SK-N-MC (cell line): ENCODE data around the gene AARS2.

Source experiments
- DNase-seq: peaks from one replicate; pipeline ENCODE4 v3.0.0-alpha.2; 2011; ENCODE audit warnings: low read depth, low spot score
- H3K27ac ChIP-seq: fragments of 200-600 bp; sonication (generic); 2 replicates; pipeline ENCODE4 v1.5.1; 2016; ENCODE audit warnings: mixed run types
- H3K36me3 ChIP-seq: fragments of 200-600 bp; sonication (generic); 2 replicates; pipeline ENCODE4 v1.6.1; 2017; ENCODE audit warnings: antibody characterized with exemption, low read length, mixed read lengths; ENCODE audit not compliant: insufficient read depth
- H3K4me3 ChIP-seq: fragments of 200-600 bp; sonication (generic); 2 replicates; pipeline ENCODE4 v1.5.1; 2016
- H3K9ac ChIP-seq: fragments of 200-600 bp; sonication (generic); 2 replicates; pipeline ENCODE4 v1.8.0; 2017; ENCODE audit warnings: mixed run types, mixed read lengths; ENCODE audit not compliant: insufficient read length
- H3K9me3 ChIP-seq: fragments of 200-600 bp; sonication (generic); 2 replicates; pipeline ENCODE4 v1.6.1; 2017; ENCODE audit warnings: low read depth, mild to moderate bottlenecking, antibody characterized with exemption, low read length, moderate library complexity, mixed read lengths
- EZH2 ChIP-seq: fragments of 200-600 bp; sonication (generic); IDR thresholded peaks from one replicate; pipeline ENCODE4 v1.6.1; 2017; ENCODE audit warnings: antibody characterized with exemption
- FOXP2 ChIP-seq: optimal IDR thresholded peaks from 2 replicates; pipeline ENCODE3; 2011; ENCODE audit warnings: mild to moderate bottlenecking, moderate library complexity; ENCODE audit not compliant: insufficient read depth; ENCODE audit errors: extremely low read length, control extremely low read depth
- POLR2AphosphoS5 ChIP-seq: IDR thresholded peaks from 2 replicates; pipeline ENCODE4 v1.6.1; 2012; ENCODE audit warnings: mild to moderate bottlenecking, low read depth, low read length, borderline replicate concordance

The AARS2 gene

DNA sequence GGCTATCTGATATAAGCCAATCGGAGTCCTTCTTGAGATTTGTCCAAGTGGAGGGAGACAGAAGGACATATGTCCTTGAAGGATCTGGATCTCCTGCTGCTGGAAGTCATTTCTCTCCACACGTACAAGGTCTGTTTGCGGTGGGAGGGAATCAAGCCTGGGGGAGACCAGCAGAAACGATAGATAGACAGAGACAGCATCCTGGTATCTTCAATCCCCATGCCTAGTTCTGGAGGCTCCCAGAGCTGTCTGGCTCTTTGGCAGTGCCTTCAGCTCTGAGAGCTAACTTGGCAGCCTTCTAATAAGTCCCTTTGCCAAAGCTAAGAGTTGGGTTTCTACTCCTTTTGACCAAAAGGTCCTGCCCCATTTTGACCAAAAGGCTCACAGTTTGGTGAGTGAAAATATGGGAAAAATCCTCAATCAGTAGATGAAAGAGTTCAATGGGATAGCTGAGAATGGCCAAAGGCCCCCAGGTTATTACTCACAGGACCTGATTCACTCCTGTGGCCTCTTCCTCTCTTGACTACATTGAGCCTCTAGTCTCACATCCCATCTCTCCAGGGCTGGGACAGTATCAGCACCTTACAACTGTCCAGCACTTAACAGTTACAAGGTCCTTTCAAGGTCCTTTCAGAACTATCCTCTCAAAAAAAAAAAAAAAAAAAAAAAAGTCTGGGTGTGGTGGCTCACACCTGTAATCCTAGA lies 20.3 kb downstream of the AARS2 start:
- Histone ChIP-seq H3K9ac (no peak overlapping the region), H3K27ac (no peak overlapping the region), H3K9me3 (no peaks in the 10 kb centered on the region), H3K4me3 (no peak overlapping the region), H3K36me3 (no peaks in the 10 kb centered on the region)
- TF ChIP-seq POLR2AphosphoS5 (no peak), FOXP2 (no peak), EZH2 (no peak)
- DNase-seq: no peak

GRCh38 chr6:44291841-44292240 lies 21.3 kb downstream of the AARS2 start:
- H3K4me3 ChIP-seq: no peak overlapping the region
- H3K9me3 ChIP-seq: no peaks in the 10 kb centered on the region
- no peak for DNase-seq
- H3K36me3 ChIP-seq: no peaks in the 10 kb centered on the region
- TF ChIP-seq FOXP2 (no peak), EZH2 (no peak), POLR2AphosphoS5 (no peak)
- H3K9ac ChIP-seq: no peak overlapping the region
- no peak overlapping the region for H3K27ac ChIP-seq

DNA sequence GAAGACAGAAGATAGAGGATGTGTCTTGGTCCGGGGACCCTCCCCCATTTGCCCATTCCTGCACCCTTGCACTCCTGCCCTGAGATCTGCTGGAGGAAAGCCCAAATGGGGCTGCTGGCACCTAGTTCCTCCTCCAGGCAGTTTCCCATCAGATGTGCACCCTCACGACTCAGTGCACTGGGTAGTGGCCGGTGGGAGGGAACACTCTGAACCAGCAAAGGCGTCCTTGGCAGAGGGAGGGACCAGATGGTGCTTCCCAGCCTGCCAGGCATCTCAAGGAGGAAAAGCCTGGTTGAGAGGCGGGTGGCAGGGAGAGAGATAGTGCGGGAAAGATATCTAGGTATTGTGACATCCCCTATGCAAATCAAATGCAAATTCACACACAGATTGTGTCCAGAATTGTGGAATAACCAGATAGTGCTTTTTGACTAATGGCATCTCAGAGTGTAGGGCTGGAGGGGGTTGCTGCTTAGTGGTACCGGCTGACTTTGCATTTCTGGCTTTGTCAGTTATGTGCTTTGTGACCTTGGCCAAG lies 23.4 kb downstream of the AARS2 start:
- no peak for DNase-seq
- H3K9ac ChIP-seq: no peak overlapping the region

GRCh38 chr6:44286747-44287146 lies 26.4 kb downstream of the AARS2 start:
- no peaks in the 10 kb centered on the region for H3K9me3 ChIP-seq
- H3K36me3 ChIP-seq: no peaks in the 10 kb centered on the region
- H3K4me3 ChIP-seq: no peak overlapping the region
- H3K27ac ChIP-seq: no peak overlapping the region
- no peak overlapping the region for H3K9ac ChIP-seq
- DNase-seq: no peak
- TF ChIP-seq POLR2AphosphoS5 (no peak), EZH2 (no peak), FOXP2 (no peak)

More for the DNA sequence above, 23.4 kb downstream of the AARS2 start:
- Histone ChIP-seq H3K9me3 (no peaks in the 10 kb centered on the region), H3K4me3 (no peak overlapping the region), H3K27ac (no peak overlapping the region), H3K36me3 (no peaks in the 10 kb centered on the region)
- no peak for TF ChIP-seq POLR2AphosphoS5
- no peak for TF ChIP-seq EZH2
- no peak for TF ChIP-seq FOXP2

- no peak for DNase-seq
- Histone ChIP-seq H3K36me3 (no peaks in the 10 kb centered on the region), H3K9ac (no peak overlapping the region), H3K9me3 (no peaks in the 10 kb centered on the region), H3K27ac (no peak overlapping the region), H3K4me3 (no peak overlapping the region)
- no peak for TF ChIP-seq POLR2AphosphoS5
- TF ChIP-seq FOXP2: no peak
- no peak for TF ChIP-seq EZH2
Measured at GRCh38 chr6:44286285-44286565, 26.9 kb downstream of the AARS2 start.

- TF ChIP-seq POLR2AphosphoS5: no peak
- no peak for TF ChIP-seq EZH2
- TF ChIP-seq FOXP2: no peak
- no peak overlapping the region for H3K9ac ChIP-seq
- H3K36me3 ChIP-seq: no peaks in the 10 kb centered on the region
- H3K27ac ChIP-seq: no peak overlapping the region
- no peak for DNase-seq
- no peak overlapping the region for H3K4me3 ChIP-seq
- H3K9me3 ChIP-seq: no peaks in the 10 kb centered on the region
Measured at GRCh38 chr6:44285552-44286284, 27.4 kb downstream of the AARS2 start.

DNA sequence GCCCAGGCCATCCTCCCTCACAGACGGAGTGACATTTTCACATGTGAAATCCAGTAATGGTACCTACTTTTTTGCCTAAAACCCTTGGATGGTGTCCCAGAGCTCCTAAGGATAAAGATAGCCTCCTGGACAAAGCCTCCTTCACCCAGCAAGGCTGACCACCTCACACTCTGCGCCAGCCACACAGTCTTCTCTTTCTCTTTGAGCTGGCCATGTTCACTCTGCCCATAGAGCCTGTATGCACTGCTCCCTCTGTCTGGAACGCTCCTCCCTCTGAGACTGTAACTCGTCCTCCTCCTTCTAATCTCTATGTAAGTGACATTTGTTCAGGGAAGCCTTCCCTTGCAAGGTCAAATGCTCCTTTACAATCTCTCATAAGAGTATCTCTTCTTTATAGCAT lies 28.3 kb downstream of the AARS2 start:
- Histone ChIP-seq H3K4me3 (no peak overlapping the region), H3K9me3 (no peaks in the 10 kb centered on the region), H3K27ac (no peak overlapping the region), H3K9ac (no peak overlapping the region), H3K36me3 (no peaks in the 10 kb centered on the region)
- TF ChIP-seq EZH2 (no peak), POLR2AphosphoS5 (no peak), FOXP2 (no peak)
- DNase-seq: no peak

DNA sequence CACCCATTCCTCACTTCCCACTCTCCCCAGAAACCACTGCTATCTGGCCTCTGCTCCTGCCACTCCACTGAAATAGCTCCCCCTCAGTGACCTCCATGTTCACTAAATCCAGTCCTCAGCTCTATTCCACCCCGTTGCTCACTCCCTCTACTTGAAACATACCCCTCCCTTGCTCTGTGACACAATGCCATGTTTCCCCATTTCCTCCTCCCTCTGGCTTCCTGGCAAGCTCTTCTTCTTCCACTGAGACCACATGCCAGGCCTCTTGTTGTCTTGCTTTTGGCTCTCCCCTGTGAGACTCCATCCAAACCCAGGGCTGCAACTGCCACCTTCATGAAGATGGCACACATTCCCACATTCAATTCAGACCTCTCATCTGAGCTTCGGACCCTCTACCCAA lies 29.0 kb downstream of the AARS2 start:
- no peak overlapping the region for H3K9ac ChIP-seq
- H3K9me3 ChIP-seq: no peaks in the 10 kb centered on the region
- TF ChIP-seq POLR2AphosphoS5: no peak
- no peak for TF ChIP-seq FOXP2
- DNase-seq: no peak
- H3K36me3 ChIP-seq: no peaks in the 10 kb centered on the region
- no peak overlapping the region for H3K27ac ChIP-seq
- H3K4me3 ChIP-seq: no peak overlapping the region
